Measurements from ENCODE around the gene TRAPPC3L.

Gene TRAPPC3L

GRCh38 chr6:116568111-116568510 lies 22.6 kb upstream of the TRAPPC3L start:
- in situ Hi-C loops (cut with MboI; ENCODE audit: low sequenced_read_pairs, unreplicated experiment) = no loop called here
- TF ChIP-seq CTCF (IDR thresholded peaks at IDR 0.05; ENCODE audit: borderline replicate concordance, control extremely low read depth, extremely low read depth, insufficient read depth, missing control alignments) = no peak
- no peak for DNase-seq (ENCODE audit: low spot score)

GRCh38 chr6:116564921-116565872 lies 19.7 kb upstream of the TRAPPC3L start:
- no peak for DNase-seq (ENCODE audit: low spot score)
- in situ Hi-C loops (cut with MboI; ENCODE audit: low sequenced_read_pairs, unreplicated experiment) = no loop called here
- no peak for TF ChIP-seq CTCF (IDR thresholded peaks at IDR 0.05; ENCODE audit: borderline replicate concordance, control extremely low read depth, extremely low read depth, insufficient read depth, missing control alignments)

- in situ Hi-C loops (cut with MboI; ENCODE audit: low sequenced_read_pairs, unreplicated experiment) = no loop called here
- TF ChIP-seq CTCF (IDR thresholded peaks at IDR 0.05; ENCODE audit: borderline replicate concordance, control extremely low read depth, extremely low read depth, insufficient read depth, missing control alignments) = no peak
- DNase-seq (ENCODE audit: low spot score) = no peak
Measured at GRCh38 chr6:116564311-116564710, 18.8 kb upstream of the TRAPPC3L start.

GRCh38 chr6:116563830-116564229 lies 18.3 kb upstream of the TRAPPC3L start:
- no peak for DNase-seq (ENCODE audit: low spot score)
- no peak for TF ChIP-seq CTCF (IDR thresholded peaks at IDR 0.05; ENCODE audit: borderline replicate concordance, control extremely low read depth, extremely low read depth, insufficient read depth, missing control alignments)
- in situ Hi-C loops (cut with MboI; ENCODE audit: low sequenced_read_pairs, unreplicated experiment) = no loop called here

GRCh38 chr6:116562614-116563013 lies 17.1 kb upstream of the TRAPPC3L start:
- no peak for TF ChIP-seq CTCF (IDR thresholded peaks at IDR 0.05; ENCODE audit: borderline replicate concordance, control extremely low read depth, extremely low read depth, insufficient read depth, missing control alignments)
- no peak for DNase-seq (ENCODE audit: low spot score)
- in situ Hi-C loops (cut with MboI; ENCODE audit: low sequenced_read_pairs, unreplicated experiment) = no loop called here

- no peak for TF ChIP-seq CTCF (IDR thresholded peaks at IDR 0.05; ENCODE audit: borderline replicate concordance, control extremely low read depth, extremely low read depth, insufficient read depth, missing control alignments)
- no peak for DNase-seq (ENCODE audit: low spot score)
- in situ Hi-C loops (cut with MboI; ENCODE audit: low sequenced_read_pairs, unreplicated experiment) = no loop called here
Measured at GRCh38 chr6:116562019-116562403, 16.5 kb upstream of the TRAPPC3L start.
